ENCODE measurements around the gene LRP3. TPM values are rescaled to one million over a fixed set of nuclear protein-coding genes. Genes with fewer than 3 reads are reported as not detected.

The LRP3 gene
- polyA plus RNA-seq, 1 of the 3 experiments (the other 2 are of a cell fraction), result 8.2 TPM

GRCh38 chr19:33215438-33216197 is 21.5 kb downstream of the LRP3 start:
- no peaks in the 10 kb centered on the region for H3K9me3 ChIP-seq
- no peak overlapping the region for H2AFZ ChIP-seq (ENCODE audit: low read depth)
- H4K20me1 ChIP-seq (ENCODE audit: insufficient read depth), result no peaks in the 10 kb centered on the region
- H3K9ac ChIP-seq, result no peak overlapping the region
- H3K4me2 ChIP-seq, result no peak overlapping the region
- DNase-seq, result peak; percentile 20
- ChIA-PET POLR2A (no interaction called here), CTCF (interaction anchor here (1.6 to 1.8 kb wide), 2 partner anchors 20 to 32 kb away, joined by 5 to 6 read pairs; no protein-coding TSS in a partner anchor)
- no peak overlapping the region for H3K4me3 ChIP-seq (ENCODE audit: low read depth in 2 of 2, low read length in 1 of 2)
- no peaks in the 10 kb centered on the region; the same call in 1 of the 2 replicates for H3K27me3 ChIP-seq (ENCODE audit: insufficient read depth)
- no peaks in the 10 kb centered on the region for H3F3A ChIP-seq (replicated peaks; ENCODE audit: insufficient read depth)
- no peaks in the 10 kb centered on the region; a peak in 1 of 4 replicates for H3K4me1 ChIP-seq (ENCODE audit: control insufficient read depth in 1 of 2, insufficient read depth in 2 of 2, low read depth in 1 of 2, low read length in 1 of 2)
- 69% methylated on average over 9 of the region's 19 CpGs for WGBS (ENCODE audit: low lambda C conversion rate)
- no peaks in the 10 kb centered on the region for H3K79me2 ChIP-seq (ENCODE audit: insufficient read depth)
- TF ChIP-seq ZBTB33 (IDR thresholded peaks at IDR 0.05; ENCODE audit: borderline replicate concordance, low read depth) (no peak), GABPA (IDR thresholded peaks at IDR 0.05; ENCODE audit: low read depth) (no peak), FOXM1 (IDR thresholded peaks at IDR 0.05; ENCODE audit: low read depth) (no peak), NFIC (IDR thresholded peaks at IDR 0.05; ENCODE audit: borderline replicate concordance) (no peak), YY1 (IDR thresholded peaks at IDR 0.05; ENCODE audit: low read depth) (no peak), RFX5 (IDR thresholded peaks at IDR 0.05; ENCODE audit: low read length) (no peak), ELF1 (IDR thresholded peaks at IDR 0.05) (no peak), IRF3 (IDR thresholded peaks at IDR 0.05; ENCODE audit: low read depth, low read length) (no peak), MXI1 (IDR thresholded peaks at IDR 0.05; ENCODE audit: low read depth, low read length) (no peak), FOXJ3 (CRISPR knock-in tag; IDR thresholded peaks at IDR 0.05) (no peak)
- TF ChIP-seq, protein P1, sequence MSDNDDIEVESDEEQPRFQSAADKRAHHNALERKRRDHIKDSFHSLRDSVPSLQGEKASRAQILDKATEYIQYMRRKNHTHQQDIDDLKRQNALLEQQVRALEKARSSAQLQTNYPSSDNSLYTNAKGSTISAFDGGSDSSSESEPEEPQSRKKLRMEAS (IDR thresholded peaks at IDR 0.05; ENCODE audit: low read depth), result no peak
- TF ChIP-seq, protein P2, sequence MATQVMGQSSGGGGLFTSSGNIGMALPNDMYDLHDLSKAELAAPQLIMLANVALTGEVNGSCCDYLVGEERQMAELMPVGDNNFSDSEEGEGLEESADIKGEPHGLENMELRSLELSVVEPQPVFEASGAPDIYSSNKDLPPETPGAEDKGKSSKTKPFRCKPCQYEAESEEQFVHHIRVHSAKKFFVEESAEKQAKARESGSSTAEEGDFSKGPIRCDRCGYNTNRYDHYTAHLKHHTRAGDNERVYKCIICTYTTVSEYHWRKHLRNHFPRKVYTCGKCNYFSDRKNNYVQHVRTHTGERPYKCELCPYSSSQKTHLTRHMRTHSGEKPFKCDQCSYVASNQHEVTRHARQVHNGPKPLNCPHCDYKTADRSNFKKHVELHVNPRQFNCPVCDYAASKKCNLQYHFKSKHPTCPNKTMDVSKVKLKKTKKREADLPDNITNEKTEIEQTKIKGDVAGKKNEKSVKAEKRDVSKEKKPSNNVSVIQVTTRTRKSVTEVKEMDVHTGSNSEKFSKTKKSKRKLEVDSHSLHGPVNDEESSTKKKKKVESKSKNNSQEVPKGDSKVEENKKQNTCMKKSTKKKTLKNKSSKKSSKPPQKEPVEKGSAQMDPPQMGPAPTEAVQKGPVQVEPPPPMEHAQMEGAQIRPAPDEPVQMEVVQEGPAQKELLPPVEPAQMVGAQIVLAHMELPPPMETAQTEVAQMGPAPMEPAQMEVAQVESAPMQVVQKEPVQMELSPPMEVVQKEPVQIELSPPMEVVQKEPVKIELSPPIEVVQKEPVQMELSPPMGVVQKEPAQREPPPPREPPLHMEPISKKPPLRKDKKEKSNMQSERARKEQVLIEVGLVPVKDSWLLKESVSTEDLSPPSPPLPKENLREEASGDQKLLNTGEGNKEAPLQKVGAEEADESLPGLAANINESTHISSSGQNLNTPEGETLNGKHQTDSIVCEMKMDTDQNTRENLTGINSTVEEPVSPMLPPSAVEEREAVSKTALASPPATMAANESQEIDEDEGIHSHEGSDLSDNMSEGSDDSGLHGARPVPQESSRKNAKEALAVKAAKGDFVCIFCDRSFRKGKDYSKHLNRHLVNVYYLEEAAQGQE (IDR thresholded peaks at IDR 0.05; ENCODE audit: low read depth, low read length), result no peak
- H3K36me3 ChIP-seq (replicated peaks in 1 of 2; ENCODE audit: control insufficient read depth in 1 of 2, insufficient read depth in 2 of 2, low read length in 1 of 2), result no peaks in the 10 kb centered on the region
- H3K9me2 ChIP-seq, result no peaks in the 10 kb centered on the region
- H3K27ac ChIP-seq (ENCODE audit: low read depth in 2 of 2, low read length in 1 of 2), result no peak overlapping the region

All from SK-N-SH (cell line).